HG02763 (cell line): ENCODE results near the gene CIART.
A peak's percentile ranks its signal among the peaks of the same experiment; 100 is the strongest.
"Not testable (repeated sequence)": the region's sequence is repeated elsewhere in the genome, so short reads cannot be mapped to it uniquely, and the experiment has no call there.

Experiments
- ATAC-seq: cut with Tn5 transposase; IDR thresholded peaks from one replicate; pipeline ENCODE4 v1.9.1; 2021; ENCODE audit warnings: mild to moderate bottlenecking, moderate library complexity; ENCODE audit not compliant: unreplicated experiment

Gene CIART

GRCh38 chr1:150281758-150282557 lies at the start of gene CIART:
Gene CIART (plus strand): TSS chr1:150282554. CDS start chr1:150283268, 714 bp downstream.
- peak; percentile 67 for ATAC-seq

- not testable (repeated sequence) for ATAC-seq
Observed at GRCh38 chr1:150232921-150233320, 49.4 kb upstream of the CIART start.

DNA sequence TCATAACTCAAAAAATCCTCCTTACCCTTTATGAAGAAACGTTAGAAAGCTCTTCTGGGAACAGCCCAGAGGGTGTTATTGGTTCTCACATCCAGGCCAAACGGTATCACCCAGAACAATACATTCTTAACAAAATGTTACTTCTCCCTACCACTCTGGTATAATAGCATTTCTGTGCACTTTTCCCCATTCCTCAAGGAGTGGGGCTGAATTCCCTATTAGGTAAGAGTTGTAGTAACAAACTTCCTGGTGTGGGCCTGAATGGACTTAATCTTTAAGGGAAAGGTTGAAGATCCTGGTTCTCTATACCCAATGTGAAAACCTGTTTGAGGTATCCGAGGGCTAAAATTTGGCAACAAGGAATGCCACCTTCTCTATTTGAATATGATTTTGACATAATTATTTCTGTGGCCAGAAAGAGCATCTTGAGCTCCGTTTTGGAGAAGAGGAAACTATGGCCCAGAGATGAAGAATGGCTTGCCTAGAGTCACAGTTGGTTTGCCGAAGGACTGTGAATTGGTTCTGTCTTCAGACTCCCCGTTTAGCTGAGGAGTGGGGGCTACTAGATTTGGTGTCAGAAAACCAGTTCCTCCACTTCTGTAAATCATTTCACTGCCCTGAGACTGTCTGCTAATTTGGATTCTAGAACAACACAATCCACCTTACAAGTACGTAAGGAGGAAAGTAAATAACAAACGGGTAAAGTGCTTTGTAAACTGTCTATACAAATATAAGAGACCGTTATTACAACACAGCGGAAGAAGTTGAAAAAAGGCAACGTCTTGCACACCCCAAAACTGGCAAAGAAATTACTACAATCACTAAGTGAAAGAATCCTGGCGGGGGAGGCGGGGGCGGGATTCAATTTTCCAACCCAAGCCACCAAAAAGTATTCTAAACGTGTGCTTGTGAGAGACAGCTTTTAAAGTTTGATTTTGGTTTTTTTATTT lies 48.7 kb upstream of the CIART start:
- no peak for ATAC-seq

- ATAC-seq: no peak
Observed at GRCh38 chr1:150234309-150234565, 48.1 kb upstream of the CIART start.

- ATAC-seq: peak; percentile 41
Observed at GRCh38 chr1:150234566-150235293, 47.6 kb upstream of the CIART start.

DNA sequence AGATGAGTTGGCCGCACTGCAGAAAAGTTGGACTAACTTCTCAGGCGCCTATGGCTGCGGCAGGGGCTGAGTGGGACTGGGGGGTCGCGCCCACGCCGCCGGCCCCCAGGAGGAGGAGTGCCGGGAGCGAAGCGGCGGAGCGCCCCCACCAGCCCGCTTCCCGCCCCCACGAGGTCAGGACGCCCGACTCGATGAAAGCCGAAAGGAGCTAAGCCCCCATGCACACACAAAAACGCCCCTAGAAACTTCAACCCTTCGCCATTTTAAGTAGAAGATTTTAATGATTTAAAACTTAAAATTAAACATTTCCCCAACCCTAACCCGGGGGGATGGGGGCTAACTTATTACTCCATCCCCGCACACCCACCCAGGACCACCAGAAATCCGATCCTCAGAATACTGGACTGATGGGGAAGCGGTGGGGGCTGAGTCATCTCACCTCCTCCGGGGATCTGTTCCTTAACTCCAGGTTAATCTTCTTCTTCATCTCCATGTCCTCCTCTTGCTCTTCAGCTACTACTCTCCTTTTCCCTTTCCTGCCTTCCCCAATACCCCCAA lies 47.0 kb upstream of the CIART start:
- no peak for ATAC-seq

GRCh38 chr1:150235852-150236613 lies 46.3 kb upstream of the CIART start, which contains the start of gene ANP32E:
Gene ANP32E (minus strand): TSS chr1:150236112. CDS start chr1:150235786, 326 bp downstream.
- peak; percentile 82 for ATAC-seq

DNA sequence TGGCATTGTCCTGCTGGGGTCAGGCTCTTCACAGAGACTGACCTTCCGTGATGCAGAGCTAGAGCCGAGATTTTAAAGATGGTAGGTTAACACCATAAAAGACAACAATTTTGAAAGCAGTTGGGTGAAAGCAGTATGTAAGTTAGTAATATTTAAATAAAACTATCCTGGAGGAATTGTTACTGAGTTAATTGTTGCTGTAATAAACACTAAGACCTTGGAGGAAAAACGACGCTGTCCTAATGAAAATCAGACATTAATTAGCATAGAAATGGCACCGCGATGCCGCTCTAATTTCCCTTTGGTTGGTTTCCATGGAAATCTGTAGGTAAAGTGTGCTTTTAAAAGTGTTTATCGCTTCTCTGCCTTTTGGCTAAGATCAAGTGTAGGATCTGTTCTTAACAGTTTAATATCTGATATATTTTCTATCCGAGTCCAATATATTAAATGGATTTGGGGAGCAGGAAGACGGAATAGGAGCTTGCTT lies 45.7 kb upstream of the CIART start:
- ATAC-seq: no peak

- not testable (repeated sequence) for ATAC-seq
Observed at GRCh38 chr1:150237176-150237575, 45.2 kb upstream of the CIART start.

DNA sequence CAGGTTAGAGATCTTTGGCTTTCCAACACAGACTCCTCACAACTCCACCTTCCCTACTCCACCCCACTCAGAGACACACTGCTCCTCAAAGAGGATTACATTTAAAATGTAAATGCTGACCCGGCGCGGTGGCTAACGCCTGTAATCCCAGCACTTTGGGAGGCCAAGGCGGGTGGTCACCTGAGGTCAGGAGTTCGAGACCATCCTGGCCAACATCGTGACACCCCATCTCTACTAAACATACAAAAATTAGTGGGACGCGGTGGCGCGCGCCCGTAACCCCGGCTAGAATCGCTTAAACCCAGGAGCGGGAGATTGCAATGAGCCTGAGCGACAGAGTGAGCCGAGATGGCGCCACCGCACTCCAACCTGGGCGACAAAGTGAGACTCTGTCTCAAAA lies 44.6 kb upstream of the CIART start:
- no peak for ATAC-seq

GRCh38 chr1:150243003-150243402 lies 39.4 kb upstream of the CIART start:
- ATAC-seq: no peak

- no peak for ATAC-seq
Observed at GRCh38 chr1:150249936-150250335, 32.4 kb upstream of the CIART start.

DNA sequence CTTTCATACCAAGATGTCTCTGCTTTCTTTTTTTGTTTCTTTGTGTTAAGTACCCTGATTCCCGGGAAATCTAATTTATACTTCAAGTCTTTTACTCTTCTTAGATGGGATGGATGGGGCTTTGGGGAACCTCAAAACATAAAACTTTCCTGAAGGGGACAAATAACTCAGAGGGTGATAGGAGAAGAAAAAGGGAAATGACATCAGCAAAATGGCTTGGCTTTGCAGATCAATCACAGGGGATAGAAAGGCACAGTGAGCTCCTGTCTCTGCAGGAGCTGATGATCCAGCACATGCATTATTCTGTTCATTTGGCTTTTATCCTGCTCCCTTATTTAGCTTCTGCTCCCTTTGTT lies 26.2 kb upstream of the CIART start:
- no peak for ATAC-seq

DNA sequence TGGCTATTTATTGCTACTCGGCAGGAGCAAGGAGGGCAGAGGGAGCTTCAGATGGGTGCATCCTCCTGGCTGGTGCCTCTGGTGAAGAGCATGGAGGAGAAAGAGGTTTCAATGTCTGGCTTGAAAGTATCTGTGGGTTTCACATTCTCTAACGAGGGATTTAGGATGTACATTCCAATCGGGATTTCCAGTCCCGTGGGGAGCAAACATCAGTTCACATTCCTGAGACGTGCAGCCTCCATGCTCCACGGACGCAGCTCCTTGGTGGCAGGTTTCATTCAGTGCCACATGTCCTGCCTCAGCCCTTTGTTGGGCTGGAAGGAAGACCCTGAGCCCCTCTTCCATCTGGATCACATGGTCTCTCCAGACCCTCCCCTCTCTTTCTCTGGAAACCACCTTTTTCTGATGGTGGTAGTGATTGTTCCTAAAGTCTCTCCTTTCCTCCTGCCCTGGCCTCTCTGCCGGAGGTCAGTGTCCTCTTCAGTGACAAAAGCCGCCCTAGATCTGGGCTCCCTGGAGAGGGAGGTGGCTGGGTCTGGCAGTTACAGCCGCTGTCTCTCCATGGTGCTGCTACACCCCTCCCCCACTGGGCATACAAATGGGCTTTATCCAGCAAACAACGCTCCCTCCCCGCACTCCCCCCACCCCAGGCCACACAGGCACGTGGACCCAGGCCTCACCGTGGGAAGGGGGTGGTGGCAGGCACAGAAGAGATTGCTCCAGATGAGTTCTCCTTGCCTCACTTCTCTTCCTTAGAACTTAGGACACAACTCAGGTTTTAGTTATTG lies 25.6 kb upstream of the CIART start:
- ATAC-seq: no peak

DNA sequence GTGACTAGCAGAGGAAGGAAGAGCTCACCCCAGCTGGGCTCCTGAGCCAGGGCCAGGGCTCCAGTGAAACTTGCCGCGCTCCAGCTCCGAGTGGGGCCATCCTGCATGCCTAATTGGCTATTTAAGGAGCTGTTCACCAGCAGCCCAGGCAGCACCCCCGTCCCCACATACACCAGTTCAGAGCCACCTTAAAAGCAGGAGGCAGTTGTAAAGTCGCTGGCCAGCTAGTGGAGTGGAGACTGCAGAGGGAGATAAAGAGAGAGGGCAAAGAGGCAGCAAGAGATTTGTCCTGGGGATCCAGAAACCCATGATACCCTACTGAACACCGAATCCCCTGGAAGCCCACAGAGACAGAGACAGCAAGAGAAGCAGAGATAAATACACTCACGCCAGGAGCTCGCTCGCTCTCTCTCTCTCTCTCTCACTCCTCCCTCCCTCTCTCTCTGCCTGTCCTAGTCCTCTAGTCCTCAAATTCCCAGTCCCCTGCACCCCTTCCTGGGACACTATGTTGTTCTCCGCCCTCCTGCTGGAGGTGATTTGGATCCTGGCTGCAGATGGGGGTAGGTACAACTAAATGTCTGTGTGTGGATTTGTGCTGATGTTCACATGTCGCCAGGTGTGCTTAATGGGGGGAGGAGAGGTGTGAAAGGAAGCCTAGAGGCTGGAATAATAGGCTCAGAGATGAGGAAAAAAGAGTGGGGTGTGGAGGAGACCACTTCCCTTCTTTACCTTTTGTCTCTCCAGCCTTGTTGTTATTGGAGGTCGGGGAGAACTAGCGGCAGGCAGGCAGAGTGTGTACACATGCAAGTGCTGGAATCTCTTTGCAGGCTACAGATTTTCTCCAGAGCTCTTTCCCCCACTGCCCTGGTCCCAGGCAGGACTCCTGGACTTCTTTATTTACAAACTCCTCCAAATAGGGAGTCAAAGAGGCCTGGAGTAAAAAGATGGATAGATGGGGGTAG lies 24.4 kb upstream of the CIART start, which contains the start of gene CA14:
CA14 (plus strand) TSS at position 151 of the 962 bp plus-strand sequence; CDS start at position 506, 355 bp downstream.
- ATAC-seq: no peak

DNA sequence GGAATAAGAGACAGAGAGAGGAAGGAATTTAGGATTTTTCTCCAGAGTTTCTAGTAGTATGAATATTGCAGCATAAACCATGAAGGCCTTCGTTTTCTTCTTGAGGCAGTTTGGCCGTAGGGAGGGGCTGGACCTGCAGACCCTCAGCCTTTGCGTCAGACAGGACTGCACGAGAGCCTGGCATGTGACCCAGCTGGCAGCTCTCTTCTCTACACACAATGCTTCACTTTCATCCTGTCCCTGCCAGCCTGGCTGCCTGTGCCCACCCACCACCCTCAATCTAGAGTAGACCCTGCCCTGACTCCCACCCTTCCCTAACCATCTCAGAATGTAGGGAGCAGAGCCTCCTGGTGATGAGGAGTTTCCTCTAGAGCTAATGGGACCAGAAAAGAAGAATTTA lies 23.1 kb upstream of the CIART start:
- ATAC-seq: no peak

GRCh38 chr1:150259758-150260669 lies 22.3 kb upstream of the CIART start:
- ATAC-seq: no peak
